ENCODE results near the gene PRUNE2. TPM values are rescaled to one million over a fixed set of nuclear protein-coding genes. Genes with fewer than 3 reads are reported as not detected.

The PRUNE2 gene
- polyA plus RNA-seq, 1 donor (not counting 4 experiments of a cell fraction or from before 2014, with no cell fraction given): 0.41 TPM

DNA sequence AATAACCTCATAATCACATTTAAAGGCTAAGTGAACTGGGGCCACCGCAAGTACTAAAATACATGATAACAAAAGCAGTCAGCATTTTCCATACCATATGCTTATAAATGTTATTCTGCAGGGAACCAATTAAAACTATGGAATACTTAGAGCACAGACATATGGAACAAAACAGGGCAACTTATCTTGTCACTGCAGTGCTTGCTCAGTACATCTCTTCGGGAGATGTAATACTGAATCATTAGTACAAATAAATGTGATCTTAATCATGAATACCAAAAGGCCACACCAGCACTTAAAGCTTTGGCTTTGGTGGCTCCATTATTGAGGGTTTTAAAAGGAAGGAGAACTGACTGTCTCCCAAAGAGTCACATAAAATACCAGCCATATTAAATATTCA, 32.1 kb downstream of the PRUNE2 start:
- TF ChIP-seq EZH2 (IDR thresholded peaks at IDR 0.05; ENCODE audit: low read length): no peak
- TF ChIP-seq, protein P1, sequence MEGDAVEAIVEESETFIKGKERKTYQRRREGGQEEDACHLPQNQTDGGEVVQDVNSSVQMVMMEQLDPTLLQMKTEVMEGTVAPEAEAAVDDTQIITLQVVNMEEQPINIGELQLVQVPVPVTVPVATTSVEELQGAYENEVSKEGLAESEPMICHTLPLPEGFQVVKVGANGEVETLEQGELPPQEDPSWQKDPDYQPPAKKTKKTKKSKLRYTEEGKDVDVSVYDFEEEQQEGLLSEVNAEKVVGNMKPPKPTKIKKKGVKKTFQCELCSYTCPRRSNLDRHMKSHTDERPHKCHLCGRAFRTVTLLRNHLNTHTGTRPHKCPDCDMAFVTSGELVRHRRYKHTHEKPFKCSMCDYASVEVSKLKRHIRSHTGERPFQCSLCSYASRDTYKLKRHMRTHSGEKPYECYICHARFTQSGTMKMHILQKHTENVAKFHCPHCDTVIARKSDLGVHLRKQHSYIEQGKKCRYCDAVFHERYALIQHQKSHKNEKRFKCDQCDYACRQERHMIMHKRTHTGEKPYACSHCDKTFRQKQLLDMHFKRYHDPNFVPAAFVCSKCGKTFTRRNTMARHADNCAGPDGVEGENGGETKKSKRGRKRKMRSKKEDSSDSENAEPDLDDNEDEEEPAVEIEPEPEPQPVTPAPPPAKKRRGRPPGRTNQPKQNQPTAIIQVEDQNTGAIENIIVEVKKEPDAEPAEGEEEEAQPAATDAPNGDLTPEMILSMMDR (optimal IDR thresholded peaks at IDR 0.05 in 1 of 3, IDR thresholded peaks at IDR 0.05 in 1 of 3, conservative IDR thresholded peaks at IDR 0.05 in 1 of 3; ENCODE audit: extremely low read depth in 1 of 3, insufficient read depth in 2 of 3, low read length in 3 of 3): no peak
- Histone ChIP-seq H3K4me2 (ENCODE audit: control insufficient read depth, extremely low read depth, insufficient read depth, low read depth, low read length) (no peak overlapping the region), H3K27ac (ENCODE audit: control insufficient read depth, insufficient read depth, low read length) (no peak overlapping the region)

DNA sequence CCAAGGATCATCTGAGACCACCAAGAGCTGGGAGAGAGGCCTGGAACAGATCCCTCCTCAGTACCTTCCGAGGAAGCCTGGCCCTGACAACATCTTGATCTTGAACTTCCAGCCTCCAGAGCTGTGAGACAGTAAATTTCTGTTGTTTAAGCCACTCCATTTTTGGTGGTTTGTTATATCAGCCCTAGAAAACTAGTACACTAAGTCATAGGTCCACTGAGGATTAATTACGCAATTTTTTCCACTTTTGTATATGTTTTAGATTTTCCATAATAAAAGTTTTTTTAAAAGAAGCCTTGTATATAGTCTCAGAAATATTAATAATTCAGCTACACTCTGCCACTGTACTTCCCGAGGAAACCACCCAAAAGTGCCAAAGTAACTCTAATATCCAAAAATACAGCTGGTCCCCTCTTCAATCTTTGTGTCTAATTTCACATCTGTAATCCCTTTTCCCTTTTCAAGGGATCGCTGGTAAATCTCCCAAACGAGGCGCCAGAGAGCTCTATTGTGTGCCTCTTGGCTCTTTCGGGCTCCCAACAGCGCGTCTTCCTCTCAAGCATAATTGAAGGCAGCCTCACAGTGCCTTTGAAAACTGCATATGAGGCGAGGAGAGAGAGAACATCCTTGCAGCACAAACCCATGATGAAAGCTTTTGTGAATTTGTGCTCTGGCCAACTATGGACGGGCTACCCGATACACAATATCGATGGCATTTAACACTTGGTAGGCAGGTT, 32.7 kb downstream of the PRUNE2 start:
- no peaks in the 10 kb centered on the region for H3K27me3 ChIP-seq (ENCODE audit: control insufficient read depth, extremely low read depth, insufficient read depth, low read length)
- TF ChIP-seq, protein P1 (optimal IDR thresholded peaks at IDR 0.05 in 1 of 3, IDR thresholded peaks at IDR 0.05 in 1 of 3, conservative IDR thresholded peaks at IDR 0.05 in 1 of 3; ENCODE audit: extremely low read depth in 1 of 3, insufficient read depth in 2 of 3, low read length in 3 of 3): no peak
- TF ChIP-seq EZH2 (IDR thresholded peaks at IDR 0.05; ENCODE audit: low read length): no peak
- H4K20me1 ChIP-seq (ENCODE audit: control insufficient read depth, extremely low read depth, insufficient read depth, low read length): no peaks in the 10 kb centered on the region
- DNase-seq (ENCODE audit: low read depth, low spot score) (no peak), FAIRE-seq (no peak)
- H3K9me1 ChIP-seq (ENCODE audit: control insufficient read depth, extremely low read depth, insufficient read depth, low read length): no peaks in the 10 kb centered on the region
- H3K4me2 ChIP-seq (ENCODE audit: control insufficient read depth, extremely low read depth, insufficient read depth, low read depth, low read length): no peak overlapping the region
- dilution Hi-C loops (cut with MboI; ENCODE audit: extremely low pct_ligation_motif_present, low sequenced_read_pairs): no loop called here
- H3K36me3 ChIP-seq (ENCODE audit: control insufficient read depth in 2 of 2, extremely low read depth in 1 of 2, insufficient read depth in 2 of 2, low read length in 2 of 2): no peaks in the 10 kb centered on the region
- no peak overlapping the region for H3K4me3 ChIP-seq (ENCODE audit: control insufficient read depth in 2 of 3, extremely low read depth in 1 of 3, insufficient read depth in 2 of 3, low read depth in 1 of 3, low read length in 3 of 3)
- H2AFZ ChIP-seq (ENCODE audit: control insufficient read depth, low read length): no peak overlapping the region
- no peak overlapping the region for H3K27ac ChIP-seq (ENCODE audit: control insufficient read depth, insufficient read depth, low read length)
- H3K9ac ChIP-seq (ENCODE audit: control insufficient read depth, extremely low read depth, insufficient read depth, low read length): no peak overlapping the region
- no peaks in the 10 kb centered on the region for H3K79me2 ChIP-seq (ENCODE audit: control insufficient read depth, insufficient read depth, low read length)
- peaks cover 20% of the 10 kb centered on the region for H3K4me1 ChIP-seq (ENCODE audit: control insufficient read depth, extremely low read depth, insufficient read depth, low read length)
- no peaks in the 10 kb centered on the region for H3K9me3 ChIP-seq (ENCODE audit: control insufficient read depth, low read depth, low read length)

More for the DNA sequence above, 32.1 kb downstream of the PRUNE2 start:
- dilution Hi-C loops (cut with MboI; ENCODE audit: extremely low pct_ligation_motif_present, low sequenced_read_pairs): no loop called here
- no peak overlapping the region for H3K4me3 ChIP-seq (ENCODE audit: control insufficient read depth in 2 of 3, extremely low read depth in 1 of 3, insufficient read depth in 2 of 3, low read depth in 1 of 3, low read length in 3 of 3)
- no peaks in the 10 kb centered on the region for H3K9me3 ChIP-seq (ENCODE audit: control insufficient read depth, low read depth, low read length)
- no peaks in the 10 kb centered on the region for H3K9me1 ChIP-seq (ENCODE audit: control insufficient read depth, extremely low read depth, insufficient read depth, low read length)
- H2AFZ ChIP-seq (ENCODE audit: control insufficient read depth, low read length): no peak overlapping the region
- peaks cover 14% of the 10 kb centered on the region for H3K4me1 ChIP-seq (ENCODE audit: control insufficient read depth, extremely low read depth, insufficient read depth, low read length)
- no peaks in the 10 kb centered on the region for H3K36me3 ChIP-seq (ENCODE audit: control insufficient read depth in 2 of 2, extremely low read depth in 1 of 2, insufficient read depth in 2 of 2, low read length in 2 of 2)
- no peak overlapping the region for H3K9ac ChIP-seq (ENCODE audit: control insufficient read depth, extremely low read depth, insufficient read depth, low read length)
- H3K79me2 ChIP-seq (ENCODE audit: control insufficient read depth, insufficient read depth, low read length): no peaks in the 10 kb centered on the region
- FAIRE-seq: no peak
- H4K20me1 ChIP-seq (ENCODE audit: control insufficient read depth, extremely low read depth, insufficient read depth, low read length): no peaks in the 10 kb centered on the region
- DNase-seq (ENCODE audit: low read depth, low spot score): no peak
- H3K27me3 ChIP-seq (ENCODE audit: control insufficient read depth, extremely low read depth, insufficient read depth, low read length): no peaks in the 10 kb centered on the region

Measured in keratinocyte (primary cell).